ENCODE results near the gene SHISA4.
A peak's percentile ranks its signal among the peaks of the same experiment; 100 is the strongest.
"Not testable (repeated sequence)": the region's sequence is repeated elsewhere in the genome, so short reads cannot be mapped to it uniquely, and the experiment has no call there.

Gene SHISA4

GRCh38 chr1:201899683-201900429 is 11.2 kb downstream of the SHISA4 start:
- Mint-ChIP-seq H3K27ac (peak overlapping the region; percentile 16), H3K36me3 (ENCODE audit: low read depth) (no peaks in the 10 kb centered on the region), H3K27me3 (ENCODE audit: low read depth) (peaks cover 8% of the 10 kb centered on the region)

GRCh38 chr1:201900476-201900875 is 11.8 kb downstream of the SHISA4 start:
- H3K4me3 Mint-ChIP-seq: no peak overlapping the region
- H3K27ac Mint-ChIP-seq: peak overlapping the region; percentile 16
- no peaks in the 10 kb centered on the region for H3K36me3 Mint-ChIP-seq (ENCODE audit: low read depth)
- H3K9me3 Mint-ChIP-seq: no peaks in the 10 kb centered on the region
- peaks cover 8% of the 10 kb centered on the region for H3K27me3 Mint-ChIP-seq (ENCODE audit: low read depth)
- peaks cover 11% of the 10 kb centered on the region for H3K4me1 Mint-ChIP-seq (ENCODE audit: low read depth)

More at GRCh38 chr1:201899683-201900429, 11.2 kb downstream of the SHISA4 start:
- Mint-ChIP-seq H3K4me3 (no peak overlapping the region), H3K9me3 (no peaks in the 10 kb centered on the region), H3K4me1 (ENCODE audit: low read depth) (peaks cover 8% of the 10 kb centered on the region)

GRCh38 chr1:201901036-201901435 is 12.3 kb downstream of the SHISA4 start:
- H3K27ac Mint-ChIP-seq; H3K9me3 Mint-ChIP-seq; H3K27me3 Mint-ChIP-seq (ENCODE audit: low read depth); H3K4me1 Mint-ChIP-seq (ENCODE audit: low read depth); H3K36me3 Mint-ChIP-seq (ENCODE audit: low read depth); H3K4me3 Mint-ChIP-seq: not testable (repeated sequence)

- H3K27me3 Mint-ChIP-seq (ENCODE audit: low read depth): peaks cover 8% of the 10 kb centered on the region
- H3K27ac Mint-ChIP-seq: no peak overlapping the region
- H3K9me3 Mint-ChIP-seq: no peaks in the 10 kb centered on the region
- H3K36me3 Mint-ChIP-seq (ENCODE audit: low read depth): no peaks in the 10 kb centered on the region
- H3K4me3 Mint-ChIP-seq: no peak overlapping the region
- peaks cover 4% of the 10 kb centered on the region for H3K4me1 Mint-ChIP-seq (ENCODE audit: low read depth)
Measured at GRCh38 chr1:201902198-201902597, 13.5 kb downstream of the SHISA4 start.

GRCh38 chr1:201903135-201903534 is 14.4 kb downstream of the SHISA4 start:
- H3K27ac Mint-ChIP-seq: no peak overlapping the region
- no peaks in the 10 kb centered on the region for H3K9me3 Mint-ChIP-seq
- no peak overlapping the region for H3K4me3 Mint-ChIP-seq
- peaks cover 8% of the 10 kb centered on the region for H3K27me3 Mint-ChIP-seq (ENCODE audit: low read depth)
- peaks cover 4% of the 10 kb centered on the region for H3K4me1 Mint-ChIP-seq (ENCODE audit: low read depth)
- H3K36me3 Mint-ChIP-seq (ENCODE audit: low read depth): no peaks in the 10 kb centered on the region

GRCh38 chr1:201904579-201904978 is 15.9 kb downstream of the SHISA4 start:
- H3K4me1 Mint-ChIP-seq (ENCODE audit: low read depth): peaks cover 4% of the 10 kb centered on the region
- no peaks in the 10 kb centered on the region for H3K9me3 Mint-ChIP-seq
- peaks cover 8% of the 10 kb centered on the region for H3K27me3 Mint-ChIP-seq (ENCODE audit: low read depth)
- no peak overlapping the region for H3K27ac Mint-ChIP-seq
- H3K36me3 Mint-ChIP-seq (ENCODE audit: low read depth): no peaks in the 10 kb centered on the region
- H3K4me3 Mint-ChIP-seq: no peak overlapping the region

GRCh38 chr1:201905234-201905890 is 16.7 kb downstream of the SHISA4 start:
- Mint-ChIP-seq H3K4me1 (ENCODE audit: low read depth) (peaks cover 4% of the 10 kb centered on the region), H3K36me3 (ENCODE audit: low read depth) (no peaks in the 10 kb centered on the region), H3K27ac (no peak overlapping the region), H3K9me3 (no peaks in the 10 kb centered on the region), H3K27me3 (ENCODE audit: low read depth) (peaks cover 2% of the 10 kb centered on the region), H3K4me3 (no peak overlapping the region)

- Mint-ChIP-seq H3K4me3 (no peak overlapping the region), H3K27ac (no peak overlapping the region)
Measured at GRCh38 chr1:201906336-201906735, 17.6 kb downstream of the SHISA4 start.

GRCh38 chr1:201907621-201908020 is 18.9 kb downstream of the SHISA4 start:
- no peaks in the 10 kb centered on the region for H3K9me3 Mint-ChIP-seq
- H3K4me3 Mint-ChIP-seq: no peak overlapping the region
- peaks cover 4% of the 10 kb centered on the region for H3K4me1 Mint-ChIP-seq (ENCODE audit: low read depth)
- no peak overlapping the region for H3K27ac Mint-ChIP-seq
- no peaks in the 10 kb centered on the region for H3K36me3 Mint-ChIP-seq (ENCODE audit: low read depth)
- no peaks in the 10 kb centered on the region for H3K27me3 Mint-ChIP-seq (ENCODE audit: low read depth)

More at GRCh38 chr1:201906336-201906735, 17.6 kb downstream of the SHISA4 start:
- H3K4me1 Mint-ChIP-seq (ENCODE audit: low read depth): peaks cover 4% of the 10 kb centered on the region
- H3K36me3 Mint-ChIP-seq (ENCODE audit: low read depth): no peaks in the 10 kb centered on the region
- no peaks in the 10 kb centered on the region for H3K9me3 Mint-ChIP-seq
- H3K27me3 Mint-ChIP-seq (ENCODE audit: low read depth): no peaks in the 10 kb centered on the region

GRCh38 chr1:201911826-201912571 is 23.3 kb downstream of the SHISA4 start:
- no peaks in the 10 kb centered on the region for H3K4me1 Mint-ChIP-seq (ENCODE audit: low read depth)
- H3K27ac Mint-ChIP-seq: no peak overlapping the region
- H3K27me3 Mint-ChIP-seq (ENCODE audit: low read depth): peaks cover 6% of the 10 kb centered on the region
- no peaks in the 10 kb centered on the region for H3K36me3 Mint-ChIP-seq (ENCODE audit: low read depth)
- no peak overlapping the region for H3K4me3 Mint-ChIP-seq
- no peaks in the 10 kb centered on the region for H3K9me3 Mint-ChIP-seq

- Mint-ChIP-seq H3K4me1 (ENCODE audit: low read depth) (no peaks in the 10 kb centered on the region), H3K27ac (no peak overlapping the region), H3K4me3 (no peak overlapping the region), H3K36me3 (ENCODE audit: low read depth) (no peaks in the 10 kb centered on the region), H3K9me3 (no peaks in the 10 kb centered on the region), H3K27me3 (ENCODE audit: low read depth) (peaks cover 6% of the 10 kb centered on the region)
Measured at GRCh38 chr1:201912832-201913231, 24.1 kb downstream of the SHISA4 start.

GRCh38 chr1:201914456-201915235 is 25.9 kb downstream of the SHISA4 start:
- no peak overlapping the region for H3K27ac Mint-ChIP-seq
- H3K4me1 Mint-ChIP-seq (ENCODE audit: low read depth): no peaks in the 10 kb centered on the region
- no peak overlapping the region for H3K4me3 Mint-ChIP-seq
- no peaks in the 10 kb centered on the region for H3K9me3 Mint-ChIP-seq
- H3K27me3 Mint-ChIP-seq (ENCODE audit: low read depth): peaks cover 6% of the 10 kb centered on the region
- no peaks in the 10 kb centered on the region for H3K36me3 Mint-ChIP-seq (ENCODE audit: low read depth)

- Mint-ChIP-seq H3K4me1 (ENCODE audit: low read depth) (no peaks in the 10 kb centered on the region), H3K36me3 (ENCODE audit: low read depth) (no peaks in the 10 kb centered on the region), H3K4me3 (no peak overlapping the region), H3K27ac (no peak overlapping the region), H3K9me3 (no peaks in the 10 kb centered on the region), H3K27me3 (ENCODE audit: low read depth) (peaks cover 9% of the 10 kb centered on the region)
Measured at GRCh38 chr1:201916649-201917249, 28.1 kb downstream of the SHISA4 start.

Measured in T-helper 1 cell treated with Interleukin-12 subunit alpha and Interleukin-12 subunit beta and Interleukin-4 antibody, amounts not matched to agents 30 μg/mL and 1 μg/mL, for 36 hours (primary cell).